DOHH2 (cell line): ENCODE measurements around the gene ZNF593OS.

Source experiments
- H3F3A ChIP-seq: fragments of 200-600 bp; sonication (generic), shearing (Covaris generic); 2 replicates; pipeline ENCODE4 v1.6.0; 2016; ENCODE audit warnings: antibody characterized with exemption, mild to moderate bottlenecking; ENCODE audit not compliant: control insufficient read depth, insufficient read depth
- H3K27ac ChIP-seq: fragments of 200-600 bp; sonication (generic); 2 replicates; pipeline ENCODE4 v1.5.1; 2014; ENCODE audit warnings: low read depth, mild to moderate bottlenecking, low read length, moderate library complexity
- H3K27me3 ChIP-seq: fragments of 200-600 bp; sonication (generic); 2 replicates; pipeline ENCODE4 v1.6.1; 2014; ENCODE audit warnings: mild to moderate bottlenecking, low read length, mixed read lengths; ENCODE audit not compliant: control insufficient read depth
- H3K36me3 ChIP-seq: fragments of 200-600 bp; sonication (generic); 2 replicates; pipeline ENCODE4 v1.6.1; 2014; ENCODE audit warnings: mild to moderate bottlenecking, low read length, moderate library complexity, mixed read lengths; ENCODE audit not compliant: control insufficient read depth
- H3K4me1 ChIP-seq: fragments of 200-600 bp; sonication (generic); 2 replicates; pipeline ENCODE4 v1.6.1; 2014; ENCODE audit warnings: mild to moderate bottlenecking, low read length, mixed read lengths; ENCODE audit not compliant: control insufficient read depth
- H3K4me2 ChIP-seq: fragments of 200-600 bp; sonication (generic); 2 replicates; pipeline ENCODE4 v1.6.0; 2014; ENCODE audit warnings: mild to moderate bottlenecking, low read length, moderate library complexity
- H3K4me3 ChIP-seq: fragments of 200-600 bp; sonication (generic); 2 replicates; pipeline ENCODE4 v1.5.1; 2014; ENCODE audit warnings: mild to moderate bottlenecking, low read length, mixed read lengths
- H3K79me2 ChIP-seq: fragments of 200-600 bp; sonication (generic); 2 replicates; pipeline ENCODE4 v1.6.1; 2014; ENCODE audit warnings: mild to moderate bottlenecking, low read length, mixed read lengths; ENCODE audit not compliant: control insufficient read depth
- H3K9me2 ChIP-seq: fragments of 200-600 bp; sonication (generic); replicated peaks from 2 replicates; pipeline ENCODE4 v1.6.1; 2014; ENCODE audit warnings: mild to moderate bottlenecking, low read length, mixed read lengths; ENCODE audit not compliant: control insufficient read depth
- H3K9me3 ChIP-seq: fragments of 200-600 bp; sonication (generic); 2 replicates; pipeline ENCODE4 v1.6.1; 2014; ENCODE audit warnings: antibody characterized with exemption, low read length, mixed read lengths; ENCODE audit not compliant: control insufficient read depth, insufficient read depth
- H4K20me1 ChIP-seq: fragments of 200-600 bp; sonication (generic); 2 replicates; pipeline ENCODE4 v1.6.0; 2014; ENCODE audit warnings: low read depth, mild to moderate bottlenecking, antibody characterized with exemption, low read length, moderate library complexity; ENCODE audit not compliant: control insufficient read depth, insufficient read depth
- EZH2phosphoT487 ChIP-seq: fragments of 200-600 bp; sonication (generic); IDR thresholded peaks from 2 replicates; pipeline ENCODE4 v1.6.1; 2017; ENCODE audit warnings: borderline replicate concordance, mild to moderate bottlenecking, antibody characterized with exemption, low read length, moderate library complexity, mixed read lengths
- TF ChIP-seq, protein P1 (sequence below): fragments of 200-600 bp; sonication (generic); IDR thresholded peaks from one replicate; pipeline ENCODE4 v1.5.1; 2014; ENCODE audit warnings: antibody characterized with exemption, mild to moderate bottlenecking, low read depth, low read length; ENCODE audit not compliant: poor library complexity, severe bottlenecking

Gene ZNF593OS

DNA sequence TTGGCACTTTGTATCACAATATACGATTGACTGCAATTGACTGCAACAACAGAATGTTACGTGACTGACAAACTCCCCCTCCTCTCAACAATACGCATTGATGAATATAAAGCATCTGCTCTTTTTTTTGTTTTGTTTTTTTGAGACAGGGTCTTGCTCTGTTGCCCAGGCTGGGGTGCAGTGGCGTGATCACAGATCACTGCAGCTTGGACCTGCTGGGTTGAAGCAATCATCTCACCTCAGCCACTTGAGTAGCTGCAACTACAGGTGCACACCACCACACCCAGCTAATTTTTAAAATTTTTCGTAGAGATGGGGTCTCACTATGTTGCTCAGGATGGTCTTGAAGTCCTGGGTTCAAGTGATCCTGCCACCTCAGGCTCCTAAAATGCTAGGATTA, 41.1 kb upstream of the ZNF593OS start:
- Histone ChIP-seq H3K27ac (no peak overlapping the region), H3K27me3 (peaks cover 17% of the 10 kb centered on the region), H3K36me3 (no peaks in the 10 kb centered on the region), H4K20me1 (no peaks in the 10 kb centered on the region), H3K4me3 (no peak overlapping the region), H3K79me2 (no peaks in the 10 kb centered on the region), H3K4me1 (no peaks in the 10 kb centered on the region), H3F3A (no peaks in the 10 kb centered on the region), H3K9me3 (no peaks in the 10 kb centered on the region), H3K9me2 (no peaks in the 10 kb centered on the region), H3K4me2 (no peak overlapping the region)
- TF ChIP-seq, protein P1, sequence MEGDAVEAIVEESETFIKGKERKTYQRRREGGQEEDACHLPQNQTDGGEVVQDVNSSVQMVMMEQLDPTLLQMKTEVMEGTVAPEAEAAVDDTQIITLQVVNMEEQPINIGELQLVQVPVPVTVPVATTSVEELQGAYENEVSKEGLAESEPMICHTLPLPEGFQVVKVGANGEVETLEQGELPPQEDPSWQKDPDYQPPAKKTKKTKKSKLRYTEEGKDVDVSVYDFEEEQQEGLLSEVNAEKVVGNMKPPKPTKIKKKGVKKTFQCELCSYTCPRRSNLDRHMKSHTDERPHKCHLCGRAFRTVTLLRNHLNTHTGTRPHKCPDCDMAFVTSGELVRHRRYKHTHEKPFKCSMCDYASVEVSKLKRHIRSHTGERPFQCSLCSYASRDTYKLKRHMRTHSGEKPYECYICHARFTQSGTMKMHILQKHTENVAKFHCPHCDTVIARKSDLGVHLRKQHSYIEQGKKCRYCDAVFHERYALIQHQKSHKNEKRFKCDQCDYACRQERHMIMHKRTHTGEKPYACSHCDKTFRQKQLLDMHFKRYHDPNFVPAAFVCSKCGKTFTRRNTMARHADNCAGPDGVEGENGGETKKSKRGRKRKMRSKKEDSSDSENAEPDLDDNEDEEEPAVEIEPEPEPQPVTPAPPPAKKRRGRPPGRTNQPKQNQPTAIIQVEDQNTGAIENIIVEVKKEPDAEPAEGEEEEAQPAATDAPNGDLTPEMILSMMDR: no peak
- no peak for TF ChIP-seq EZH2phosphoT487

DNA sequence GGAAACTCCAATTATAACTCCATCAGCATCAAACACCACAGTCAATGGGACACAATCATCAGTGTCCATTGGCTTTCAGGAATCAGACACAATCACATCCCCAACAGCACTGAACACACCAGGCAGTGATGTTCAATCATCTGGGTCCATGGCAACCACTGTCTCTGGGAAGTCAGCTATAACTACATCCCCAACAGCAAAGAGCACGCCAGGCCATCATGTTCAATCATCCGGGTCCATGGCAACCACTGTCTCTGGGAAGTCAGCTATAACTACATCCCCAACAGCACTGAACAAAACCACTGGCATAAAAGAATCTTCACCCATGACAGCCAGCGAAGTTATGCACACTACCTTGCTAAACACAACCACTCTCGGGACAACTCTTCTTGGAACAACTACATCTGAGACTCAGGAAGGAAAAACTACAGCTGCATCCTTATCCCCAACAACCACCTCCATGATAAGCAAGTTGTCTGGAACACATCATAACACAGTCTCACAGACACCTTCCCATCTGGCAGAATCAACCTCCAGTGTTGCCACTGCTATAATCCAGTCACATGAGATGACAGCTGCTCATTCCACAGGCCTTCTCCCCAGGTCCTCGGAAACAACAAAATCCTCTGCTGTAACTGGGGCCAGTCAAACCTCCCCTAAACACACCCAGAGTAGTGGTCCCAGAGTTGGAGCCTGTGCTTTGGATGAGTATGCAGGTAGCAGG, 38.7 kb upstream of the ZNF593OS start:
- no peak overlapping the region for H3K4me2 ChIP-seq
- no peak overlapping the region for H3K4me3 ChIP-seq
- H3K4me1 ChIP-seq: no peaks in the 10 kb centered on the region
- H3K36me3 ChIP-seq: no peaks in the 10 kb centered on the region
- no peaks in the 10 kb centered on the region for H3F3A ChIP-seq
- H3K9me2 ChIP-seq: no peaks in the 10 kb centered on the region
- H3K27me3 ChIP-seq: peaks cover 8% of the 10 kb centered on the region; the same call in 1 of the 2 replicates
- H3K9me3 ChIP-seq: no peaks in the 10 kb centered on the region
- no peak overlapping the region for H3K27ac ChIP-seq
- H3K79me2 ChIP-seq: no peaks in the 10 kb centered on the region
- H4K20me1 ChIP-seq: no peaks in the 10 kb centered on the region
- TF ChIP-seq, protein P1: no peak
- TF ChIP-seq EZH2phosphoT487: no peak

DNA sequence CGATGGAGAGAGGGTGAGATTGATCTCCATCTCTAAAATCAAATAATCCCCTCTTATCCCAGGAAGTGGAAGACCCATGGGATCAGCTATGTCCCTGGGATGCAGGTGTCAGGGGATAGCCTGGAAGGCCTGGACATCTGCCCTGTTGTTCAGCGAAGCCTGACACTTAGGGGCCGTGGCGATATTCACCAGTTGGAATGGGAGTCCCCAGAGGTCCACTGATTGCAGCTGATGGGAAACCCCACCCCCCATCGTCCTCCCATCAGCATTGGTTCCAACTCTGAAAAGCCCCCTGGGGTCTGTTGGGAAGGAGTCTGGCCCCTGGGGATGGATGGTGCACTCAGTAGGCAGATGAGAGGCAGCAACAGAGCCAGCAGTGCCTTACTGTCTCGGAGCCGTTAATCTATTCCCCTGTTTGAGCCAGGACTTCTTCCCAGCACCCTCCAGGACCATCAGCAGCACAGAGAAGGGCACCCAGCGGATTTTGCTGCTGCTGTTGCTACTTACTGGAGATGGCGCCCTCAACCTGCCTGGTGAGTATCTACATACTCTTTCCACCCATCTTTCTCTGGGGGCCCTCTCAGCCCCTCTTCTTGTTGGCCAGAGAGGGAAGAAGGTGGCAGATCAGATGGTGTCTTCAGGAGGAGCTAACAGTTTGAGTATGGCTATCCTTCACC, 32.1 kb upstream of the ZNF593OS start:
- Histone ChIP-seq H3K79me2 (no peaks in the 10 kb centered on the region), H3K9me2 (no peaks in the 10 kb centered on the region), H3K27me3 (peaks cover 19% of the 10 kb centered on the region), H3K4me1 (peaks cover 7% of the 10 kb centered on the region), H3K4me3 (no peak overlapping the region), H3K36me3 (no peaks in the 10 kb centered on the region), H3K9me3 (no peaks in the 10 kb centered on the region), H4K20me1 (no peaks in the 10 kb centered on the region), H3K4me2 (no peak overlapping the region), H3F3A (no peaks in the 10 kb centered on the region), H3K27ac (no peak overlapping the region)
- TF ChIP-seq EZH2phosphoT487: no peak
- TF ChIP-seq, protein P1: no peak
